ENCODE measurements around the gene TUFT1. TPM values are rescaled to one million over a fixed set of nuclear protein-coding genes. Genes with fewer than 3 reads are reported as not detected.

Gene TUFT1
- total and polyA plus RNA-seq, 2 donors (not counting 1 experiment from before 2014, with no cell fraction given), result 0.82 to 2.2 TPM

DNA sequence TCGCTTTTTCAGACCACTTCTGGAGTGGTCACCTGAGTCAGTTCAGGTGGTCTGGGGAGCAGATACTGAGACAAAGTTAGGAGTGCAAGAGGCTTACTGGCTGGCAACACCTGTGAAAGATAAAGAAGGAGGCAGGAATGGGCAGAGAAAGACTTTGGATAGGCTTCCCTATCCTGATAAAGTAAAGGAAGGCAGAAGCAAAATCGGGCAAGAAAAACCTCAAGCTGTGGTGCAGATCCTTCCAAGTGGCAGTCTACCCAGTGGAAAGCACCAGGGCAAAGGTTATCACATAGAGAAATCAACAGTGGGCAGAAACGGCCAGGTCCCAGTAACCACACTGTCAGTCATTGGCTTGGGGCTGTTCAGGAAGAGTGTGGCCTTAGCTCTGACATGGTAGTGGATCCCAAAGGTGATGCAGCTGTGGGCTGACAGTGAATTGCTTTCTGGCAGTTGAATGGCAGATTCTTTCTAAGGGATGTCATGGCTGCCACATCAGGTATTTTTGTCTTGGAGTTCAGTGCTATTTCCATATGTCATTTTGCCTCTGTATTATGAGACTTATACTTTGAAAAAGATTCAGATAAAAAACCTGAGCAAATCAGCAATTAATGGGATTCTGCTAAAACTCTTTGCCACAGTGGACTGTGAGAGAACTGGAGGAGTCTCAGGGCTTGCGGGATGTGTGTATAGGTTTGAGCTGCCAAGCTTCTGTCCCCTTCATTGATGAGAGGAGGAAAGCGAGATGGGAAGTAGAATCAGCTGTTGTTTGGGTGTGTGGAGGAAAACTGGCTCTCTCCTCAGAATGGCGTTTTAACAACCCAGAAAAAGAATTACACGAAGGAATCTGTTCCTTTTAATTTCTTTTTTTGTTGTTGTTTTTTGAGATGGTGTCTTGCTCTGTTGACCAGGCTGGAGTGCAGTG lies 37.0 kb upstream of the TUFT1 start:
- ChIA-PET CTCF (no interaction called here), POLR2A (no interaction called here)
- Histone ChIP-seq H3K9me3 (ENCODE audit: control extremely low read depth in 1 of 3, control insufficient read depth in 2 of 3, insufficient read depth in 1 of 3, low read length in 2 of 3) (no peaks in the 10 kb centered on the region), H4K20me1 (ENCODE audit: control insufficient read depth, insufficient read depth, low read length, poor library complexity, severe bottlenecking) (no peaks in the 10 kb centered on the region), H2AFZ (ENCODE audit: insufficient read depth, low read depth, low read length, poor library complexity, severe bottlenecking) (no peak overlapping the region), H3K27ac (ENCODE audit: low read length in 2 of 2) (no peak overlapping the region), H3K4me1 (ENCODE audit: control insufficient read depth in 2 of 2, insufficient read depth in 2 of 2, low read length in 2 of 2) (no peaks in the 10 kb centered on the region), H3K4me2 (replicated peaks; ENCODE audit: low read depth, low read length, poor library complexity, severe bottlenecking) (no peak overlapping the region), H3K79me2 (ENCODE audit: control insufficient read depth, insufficient read depth, low read length) (no peaks in the 10 kb centered on the region), H3K27me3 (replicated peaks in 1 of 4; ENCODE audit: control extremely low read depth in 1 of 4, control insufficient read depth in 3 of 4, insufficient read depth in 4 of 4, low read length in 3 of 4) (no peaks in the 10 kb centered on the region), H3K36me3 (replicated peaks in 1 of 2; ENCODE audit: control extremely low read depth in 1 of 2, control insufficient read depth in 1 of 2, extremely low read depth in 1 of 2, insufficient read depth in 2 of 2, low read length in 1 of 2) (no peaks in the 10 kb centered on the region), H3K9ac (ENCODE audit: low read length) (no peak overlapping the region), H3K4me3 (ENCODE audit: control extremely low read depth in 1 of 5, extremely low read depth in 1 of 5, insufficient read depth in 1 of 5, low read depth in 2 of 5, low read length in 4 of 5) (no peak overlapping the region)
- DNase-seq (no peak), ATAC-seq (ENCODE audit: low read depth) (no peak)
- intact Hi-C loops (cut with micrococcal nuclease), result no loop called here
- Mint-ChIP-seq H3K9me3 (ENCODE audit: insufficient read depth) (no peaks in the 10 kb centered on the region), H3K27me3 (no peaks in the 10 kb centered on the region), H3K4me3 (no peak overlapping the region), H3K27ac (no peak overlapping the region), H3K4me1 (no peaks in the 10 kb centered on the region)
- WGBS (ENCODE audit: insufficient coverage), result 64% methylated on average over 4 of the region's 7 CpGs
- TF ChIP-seq, protein P1, sequence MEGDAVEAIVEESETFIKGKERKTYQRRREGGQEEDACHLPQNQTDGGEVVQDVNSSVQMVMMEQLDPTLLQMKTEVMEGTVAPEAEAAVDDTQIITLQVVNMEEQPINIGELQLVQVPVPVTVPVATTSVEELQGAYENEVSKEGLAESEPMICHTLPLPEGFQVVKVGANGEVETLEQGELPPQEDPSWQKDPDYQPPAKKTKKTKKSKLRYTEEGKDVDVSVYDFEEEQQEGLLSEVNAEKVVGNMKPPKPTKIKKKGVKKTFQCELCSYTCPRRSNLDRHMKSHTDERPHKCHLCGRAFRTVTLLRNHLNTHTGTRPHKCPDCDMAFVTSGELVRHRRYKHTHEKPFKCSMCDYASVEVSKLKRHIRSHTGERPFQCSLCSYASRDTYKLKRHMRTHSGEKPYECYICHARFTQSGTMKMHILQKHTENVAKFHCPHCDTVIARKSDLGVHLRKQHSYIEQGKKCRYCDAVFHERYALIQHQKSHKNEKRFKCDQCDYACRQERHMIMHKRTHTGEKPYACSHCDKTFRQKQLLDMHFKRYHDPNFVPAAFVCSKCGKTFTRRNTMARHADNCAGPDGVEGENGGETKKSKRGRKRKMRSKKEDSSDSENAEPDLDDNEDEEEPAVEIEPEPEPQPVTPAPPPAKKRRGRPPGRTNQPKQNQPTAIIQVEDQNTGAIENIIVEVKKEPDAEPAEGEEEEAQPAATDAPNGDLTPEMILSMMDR (IDR thresholded peaks at IDR 0.05), result no peak
- TF ChIP-seq EZH2 (IDR thresholded peaks at IDR 0.05; ENCODE audit: borderline replicate concordance, insufficient read depth, low read depth, low read length, poor library complexity, severe bottlenecking), result no peak

DNA sequence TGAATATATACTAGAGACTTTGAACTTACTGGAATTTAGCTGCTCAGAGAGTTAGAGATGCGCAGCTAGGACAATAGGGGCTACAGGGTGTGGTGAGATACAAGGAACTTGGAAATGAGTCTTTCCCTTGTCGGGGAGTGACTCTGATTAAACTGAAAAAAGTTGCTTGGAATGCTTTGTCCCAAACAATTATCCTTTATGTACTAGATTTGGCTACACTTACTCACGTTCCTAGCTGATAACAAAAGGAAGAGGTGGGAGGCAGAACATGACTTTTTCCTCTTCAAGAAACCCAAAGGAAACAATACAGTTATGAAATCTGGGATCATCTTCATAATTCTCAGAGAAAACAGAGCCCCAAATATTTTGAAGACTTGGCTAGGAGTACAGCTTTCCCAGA lies 35.9 kb upstream of the TUFT1 start:
- intact Hi-C loops (cut with micrococcal nuclease), result no loop called here

More for the DNA sequence above, 35.9 kb upstream of the TUFT1 start:
- CTCF ChIA-PET, result interaction anchor here (0.9 kb wide), 1 partner anchor 60 kb away, joined by 4 read pairs; no protein-coding TSS in a partner anchor
- no peak overlapping the region for H3K4me3 Mint-ChIP-seq
- H3K27ac Mint-ChIP-seq, result no peak overlapping the region
- no peaks in the 10 kb centered on the region for H3K9me3 ChIP-seq (ENCODE audit: control extremely low read depth in 1 of 3, control insufficient read depth in 2 of 3, insufficient read depth in 1 of 3, low read length in 2 of 3)
- H3K27me3 Mint-ChIP-seq, result no peaks in the 10 kb centered on the region
- no peaks in the 10 kb centered on the region for H3K27me3 ChIP-seq (replicated peaks in 1 of 4; ENCODE audit: control extremely low read depth in 1 of 4, control insufficient read depth in 3 of 4, insufficient read depth in 4 of 4, low read length in 3 of 4)
- H2AFZ ChIP-seq (ENCODE audit: insufficient read depth, low read depth, low read length, poor library complexity, severe bottlenecking), result no peak overlapping the region
- H3K4me1 Mint-ChIP-seq, result no peaks in the 10 kb centered on the region
- POLR2A ChIA-PET, result no interaction called here
- DNase-seq (no peak), ATAC-seq (ENCODE audit: low read depth) (no peak)
- 100% methylated on average over 1 of the region's 3 CpGs for WGBS (ENCODE audit: insufficient coverage)
- no peak overlapping the region for H3K9ac ChIP-seq (ENCODE audit: low read length)
- TF ChIP-seq, protein P1 (IDR thresholded peaks at IDR 0.05), result no peak
- no peak for TF ChIP-seq EZH2 (IDR thresholded peaks at IDR 0.05; ENCODE audit: borderline replicate concordance, insufficient read depth, low read depth, low read length, poor library complexity, severe bottlenecking)
- H4K20me1 ChIP-seq (ENCODE audit: control insufficient read depth, insufficient read depth, low read length, poor library complexity, severe bottlenecking), result no peaks in the 10 kb centered on the region
- H3K4me1 ChIP-seq (ENCODE audit: control insufficient read depth in 2 of 2, insufficient read depth in 2 of 2, low read length in 2 of 2), result no peaks in the 10 kb centered on the region
- no peak overlapping the region for H3K4me3 ChIP-seq (ENCODE audit: control extremely low read depth in 1 of 5, extremely low read depth in 1 of 5, insufficient read depth in 1 of 5, low read depth in 2 of 5, low read length in 4 of 5)
- H3K27ac ChIP-seq (ENCODE audit: low read length in 2 of 2), result no peak overlapping the region
- H3K36me3 ChIP-seq (replicated peaks in 1 of 2; ENCODE audit: control extremely low read depth in 1 of 2, control insufficient read depth in 1 of 2, extremely low read depth in 1 of 2, insufficient read depth in 2 of 2, low read length in 1 of 2), result no peaks in the 10 kb centered on the region
- H3K79me2 ChIP-seq (ENCODE audit: control insufficient read depth, insufficient read depth, low read length), result no peaks in the 10 kb centered on the region
- H3K9me3 Mint-ChIP-seq (ENCODE audit: insufficient read depth), result no peaks in the 10 kb centered on the region
- H3K4me2 ChIP-seq (replicated peaks; ENCODE audit: low read depth, low read length, poor library complexity, severe bottlenecking), result no peak overlapping the region

Measured in B cell (primary cell).